ENCODE data around the gene AP5M1.
A peak's percentile ranks its signal among the peaks of the same experiment; 100 is the strongest.

The AP5M1 gene

GRCh38 chr14:57290751-57291150 lies 22.0 kb downstream of the AP5M1 start:
- CTCF ChIA-PET = interaction anchor here (0.7 kb wide), 1 partner anchor 473 kb away, joined by 3 read pairs; no protein-coding TSS in a partner anchor
- TF ChIP-seq, protein P1, sequence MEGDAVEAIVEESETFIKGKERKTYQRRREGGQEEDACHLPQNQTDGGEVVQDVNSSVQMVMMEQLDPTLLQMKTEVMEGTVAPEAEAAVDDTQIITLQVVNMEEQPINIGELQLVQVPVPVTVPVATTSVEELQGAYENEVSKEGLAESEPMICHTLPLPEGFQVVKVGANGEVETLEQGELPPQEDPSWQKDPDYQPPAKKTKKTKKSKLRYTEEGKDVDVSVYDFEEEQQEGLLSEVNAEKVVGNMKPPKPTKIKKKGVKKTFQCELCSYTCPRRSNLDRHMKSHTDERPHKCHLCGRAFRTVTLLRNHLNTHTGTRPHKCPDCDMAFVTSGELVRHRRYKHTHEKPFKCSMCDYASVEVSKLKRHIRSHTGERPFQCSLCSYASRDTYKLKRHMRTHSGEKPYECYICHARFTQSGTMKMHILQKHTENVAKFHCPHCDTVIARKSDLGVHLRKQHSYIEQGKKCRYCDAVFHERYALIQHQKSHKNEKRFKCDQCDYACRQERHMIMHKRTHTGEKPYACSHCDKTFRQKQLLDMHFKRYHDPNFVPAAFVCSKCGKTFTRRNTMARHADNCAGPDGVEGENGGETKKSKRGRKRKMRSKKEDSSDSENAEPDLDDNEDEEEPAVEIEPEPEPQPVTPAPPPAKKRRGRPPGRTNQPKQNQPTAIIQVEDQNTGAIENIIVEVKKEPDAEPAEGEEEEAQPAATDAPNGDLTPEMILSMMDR (conservative IDR thresholded peaks at IDR 0.05; ENCODE audit: low read depth) = no peak
- H3K27ac ChIP-seq = no peak overlapping the region
- DNase-seq (ENCODE audit: low spot score) = no peak
- POLR2A ChIA-PET (ENCODE audit: low non-redundant PET) = no interaction called here

DNA sequence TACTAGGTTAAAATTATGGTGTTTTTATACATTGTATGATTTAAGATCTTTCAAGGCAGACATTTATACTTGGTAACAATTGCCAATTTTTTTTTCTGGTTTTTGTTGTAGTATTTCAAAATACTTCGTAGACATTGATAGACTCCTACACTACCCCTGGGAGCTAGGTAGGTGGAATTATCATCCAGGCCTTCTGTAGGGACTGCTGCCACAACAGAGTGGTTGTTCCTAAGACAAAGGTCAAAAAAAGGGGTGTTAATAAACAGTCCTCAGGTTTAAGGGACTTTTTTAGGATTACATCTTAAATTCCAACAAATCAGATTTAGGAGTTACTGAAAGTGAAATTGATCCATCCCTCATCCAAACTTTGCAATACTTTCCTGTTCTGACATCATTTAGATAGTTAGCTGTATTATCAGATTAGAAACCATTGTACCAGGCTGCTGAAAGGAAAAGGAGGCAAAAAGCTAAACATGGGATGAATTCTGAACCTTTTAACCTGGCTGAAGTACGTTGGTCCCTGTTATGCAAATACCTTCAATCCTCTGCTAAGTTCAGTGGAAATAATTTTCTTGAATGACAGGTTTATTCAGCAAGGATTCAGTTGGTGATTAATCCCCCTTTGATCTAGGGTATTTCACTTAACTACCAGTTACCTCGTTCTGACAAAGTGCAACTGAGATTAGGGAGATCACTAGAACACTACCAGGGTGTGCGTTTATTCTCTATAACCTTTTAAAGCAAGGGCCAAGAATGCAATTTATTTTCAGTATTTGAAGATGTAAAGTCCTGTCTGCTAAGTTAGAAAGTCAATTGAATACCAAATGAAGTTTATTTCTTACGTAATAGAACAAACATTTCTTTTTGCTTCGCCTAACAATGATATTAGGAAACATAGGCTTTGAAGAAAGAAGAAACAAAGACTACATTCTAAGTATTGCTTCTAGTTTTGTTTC lies 23.2 kb downstream of the AP5M1 start:
- TF ChIP-seq, protein P1 (conservative IDR thresholded peaks at IDR 0.05; ENCODE audit: low read depth) = no peak
- POLR2A ChIA-PET (ENCODE audit: low non-redundant PET) = no interaction called here
- no peak for DNase-seq (ENCODE audit: low spot score)
- H3K27ac ChIP-seq = no peak overlapping the region
- CTCF ChIA-PET = interaction anchor here (0.6 kb wide), 1 partner anchor 23 kb away, joined by 7 read pairs; no protein-coding TSS in a partner anchor

GRCh38 chr14:57293866-57294837 lies 25.4 kb downstream of the AP5M1 start:
- no peak for DNase-seq (ENCODE audit: low spot score)
- TF ChIP-seq, protein P1 (conservative IDR thresholded peaks at IDR 0.05; ENCODE audit: low read depth) = peak; percentile 46; the same call in 1 of the 2 replicates
- H3K27ac ChIP-seq = no peak overlapping the region
- CTCF ChIA-PET = interaction anchor here (0.5 to 1.1 kb wide), 3 partner anchors 9 to 666 kb away, joined by 3 read pairs; no protein-coding TSS in a partner anchor
- POLR2A ChIA-PET (ENCODE audit: low non-redundant PET) = no interaction called here

DNA sequence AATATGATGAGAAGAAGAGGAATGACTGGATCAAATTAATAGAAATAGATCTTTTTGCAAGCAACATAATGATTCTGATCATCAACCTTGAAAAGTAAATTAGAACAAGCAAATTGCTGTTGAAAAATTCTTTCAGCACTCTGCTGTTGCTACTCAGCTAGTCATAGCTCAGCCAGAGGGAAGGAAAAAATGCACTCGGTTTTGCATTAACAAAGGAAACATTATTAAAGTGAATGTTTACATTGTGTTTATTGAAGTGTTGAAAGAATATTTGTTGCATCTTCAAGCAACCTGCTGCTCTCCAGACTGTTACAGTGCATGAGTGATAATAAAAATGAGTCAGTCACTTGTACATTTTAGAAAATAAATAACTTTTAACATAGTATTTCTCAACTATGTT lies 26.5 kb downstream of the AP5M1 start:
- H3K27ac ChIP-seq = no peak overlapping the region
- no peak for DNase-seq (ENCODE audit: low spot score)
- POLR2A ChIA-PET (ENCODE audit: low non-redundant PET) = no interaction called here
- CTCF ChIA-PET = interaction anchor here (0.6 kb wide), 2 partner anchors 92 to 466 kb away, joined by 3 to 6 read pairs; no protein-coding TSS in a partner anchor
- TF ChIP-seq, protein P1 (conservative IDR thresholded peaks at IDR 0.05; ENCODE audit: low read depth) = no peak

DNA sequence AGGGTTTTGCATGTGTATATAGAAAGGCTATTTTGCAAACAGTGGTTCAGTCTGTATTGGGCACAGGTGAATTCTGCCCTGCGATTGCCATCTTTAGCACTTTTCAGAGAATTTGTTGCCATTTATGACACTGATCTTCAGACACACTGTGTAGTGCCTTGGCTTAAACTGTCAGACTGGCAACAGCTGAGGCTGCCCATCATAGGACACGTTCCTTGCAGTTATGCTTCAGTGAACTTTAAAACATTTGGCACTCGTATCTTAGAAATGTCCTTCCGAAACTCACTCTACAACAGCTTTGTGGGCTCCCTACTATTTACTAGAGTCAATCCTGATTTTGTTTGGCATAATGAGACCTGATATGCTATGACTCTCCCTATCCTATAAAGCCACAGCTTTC lies 29.1 kb downstream of the AP5M1 start:
- POLR2A ChIA-PET (ENCODE audit: low non-redundant PET) = no interaction called here
- H3K27ac ChIP-seq = no peak overlapping the region
- CTCF ChIA-PET = interaction anchor here (1.1 kb wide), 1 partner anchor 12 kb away, joined by 3 read pairs; no protein-coding TSS in a partner anchor
- TF ChIP-seq, protein P1 (conservative IDR thresholded peaks at IDR 0.05; ENCODE audit: low read depth) = no peak
- DNase-seq (ENCODE audit: low spot score) = no peak

- ChIA-PET POLR2A (ENCODE audit: low non-redundant PET) (no interaction called here), CTCF (no interaction called here)
- no peak for DNase-seq (ENCODE audit: low spot score)
- TF ChIP-seq, protein P1 (conservative IDR thresholded peaks at IDR 0.05; ENCODE audit: low read depth) = no peak
- H3K27ac ChIP-seq = no peak overlapping the region
These were observed 30.7 kb downstream of the AP5M1 start for GRCh38 chr14:57299511-57299910.

Measured in RWPE1 (cell line).